Mesenchymal stem cell (in vitro differentiated cells and primary cell): ENCODE results near the gene IMPA2.

Experiments used
- DNase-seq: peaks from one replicate; pipeline ENCODE4 v3.0.0-alpha.2; 2013
- H2AFZ ChIP-seq: one replicate; pipeline ENCODE4 v1.6.1; 2013; ENCODE audit warnings: low read depth, mild to moderate bottlenecking, control low read depth, inconsistent platforms, low read length, moderate library complexity
- H2AK5ac ChIP-seq: 2 replicates; pipeline ENCODE4 v1.6.1; 2013; ENCODE audit warnings: low read length, moderate library complexity, mild to moderate bottlenecking, inconsistent platforms; ENCODE audit not compliant: severe bottlenecking
- H2BK120ac ChIP-seq: one replicate; pipeline ENCODE4 v1.6.1; 2013; ENCODE audit warnings: low read depth, mild to moderate bottlenecking, inconsistent platforms, low read length, moderate library complexity
- H2BK12ac ChIP-seq, 2 experiments: one replicate each; pipeline ENCODE4 v1.6.1; 2013; ENCODE audit warnings: inconsistent platforms in 2 of 2, low read length in 2 of 2, mild to moderate bottlenecking in 2 of 2, moderate library complexity in 2 of 2, control low read depth in 1 of 2
- H2BK15ac ChIP-seq: one replicate; pipeline ENCODE4 v1.6.1; 2013; ENCODE audit warnings: mild to moderate bottlenecking, low read depth, inconsistent platforms; ENCODE audit not compliant: poor library complexity, severe bottlenecking
- H2BK5ac ChIP-seq: 2 replicates; pipeline ENCODE4 v1.6.1; 2013; ENCODE audit warnings: low read depth, mild to moderate bottlenecking, low read length, control low read depth, inconsistent platforms; ENCODE audit not compliant: poor library complexity, severe bottlenecking
- H3K14ac ChIP-seq, 2 experiments: one replicate each; pipeline ENCODE4 v1.6.1; 2013; ENCODE audit warnings: inconsistent platforms in 2 of 2, low read length in 2 of 2, control low read depth in 1 of 2, mild to moderate bottlenecking in 1 of 2, moderate library complexity in 1 of 2
- H3K18ac ChIP-seq, 2 experiments: one replicate each; pipeline ENCODE4 v1.6.1; 2013; ENCODE audit warnings: inconsistent platforms in 2 of 2, low read length in 2 of 2, control low read depth in 1 of 2, low read depth in 1 of 2, mild to moderate bottlenecking in 1 of 2
- H3K23ac ChIP-seq, 2 experiments: one replicate each; pipeline ENCODE4 v1.6.1; 2013; ENCODE audit warnings: inconsistent platforms in 2 of 2, low read length in 2 of 2, mild to moderate bottlenecking in 2 of 2, moderate library complexity in 2 of 2, control low read depth in 1 of 2
- H3K27ac ChIP-seq: 2 replicates; pipeline ENCODE4 v1.5.1; 2013; ENCODE audit warnings: mild to moderate bottlenecking, moderate library complexity, low read length, control low read depth, inconsistent platforms; ENCODE audit not compliant: poor library complexity, severe bottlenecking
- H3K27me3 ChIP-seq, 2 experiments: 2 replicates each; pipeline versions ENCODE4 v1.6.1 to v1.7.0; 2013; ENCODE audit warnings: low read length in 2 of 2, mild to moderate bottlenecking in 2 of 2, moderate library complexity in 2 of 2, control low read depth in 1 of 2, inconsistent platforms in 1 of 2; ENCODE audit not compliant: control insufficient read depth in 1 of 2, insufficient read depth in 1 of 2
- H3K36me3 ChIP-seq, 2 experiments: 2 replicates each; pipeline versions ENCODE4 v1.6.1 to v1.7.0; 2013; ENCODE audit warnings: low read length in 2 of 2, control low read depth in 1 of 2, inconsistent platforms in 1 of 2, low read depth in 1 of 2, mild to moderate bottlenecking in 1 of 2; ENCODE audit not compliant: insufficient read depth in 2 of 2, control insufficient read depth in 1 of 2
- H3K4ac ChIP-seq, 2 experiments: one replicate each; pipeline ENCODE4 v1.6.1; 2013; ENCODE audit warnings: inconsistent platforms in 2 of 2, low read length in 2 of 2, mild to moderate bottlenecking in 2 of 2, moderate library complexity in 2 of 2, control low read depth in 1 of 2, low read depth in 1 of 2
- H3K4me1 ChIP-seq: 2 replicates; pipeline ENCODE4 v1.6.1; 2013; ENCODE audit warnings: low read depth, low read length, control low read depth; ENCODE audit not compliant: control insufficient read depth, insufficient read depth
- H3K4me2 ChIP-seq: 2 replicates; pipeline ENCODE4 v1.6.1; 2013; ENCODE audit warnings: low read length, mild to moderate bottlenecking, inconsistent platforms; ENCODE audit not compliant: poor library complexity, severe bottlenecking
- H3K4me3 ChIP-seq, 2 experiments: 2 replicates each; pipeline versions ENCODE4 v1.5.1 to v1.7.0; 2013; ENCODE audit warnings: low read length in 2 of 2, mild to moderate bottlenecking in 2 of 2, control low read depth in 1 of 2, low read depth in 1 of 2; ENCODE audit not compliant: insufficient read depth in 1 of 2
- H3K79me1 ChIP-seq: replicated peaks from 2 replicates; pipeline ENCODE4 v1.6.1; 2013; ENCODE audit warnings: mild to moderate bottlenecking, control low read depth, low read length, inconsistent platforms; ENCODE audit not compliant: poor library complexity, severe bottlenecking
- H3K9ac ChIP-seq: 2 replicates; pipeline ENCODE4 v1.7.0; 2013; ENCODE audit warnings: mild to moderate bottlenecking, low read length, moderate library complexity
- H3K9me3 ChIP-seq: 2 replicates; pipeline ENCODE4 v1.7.0; 2013; ENCODE audit warnings: mild to moderate bottlenecking, low read length; ENCODE audit not compliant: control insufficient read depth
- H4K8ac ChIP-seq: one replicate; pipeline ENCODE4 v1.6.1; 2013; ENCODE audit warnings: inconsistent platforms, mild to moderate bottlenecking, low read length, moderate library complexity
- H4K91ac ChIP-seq: one replicate; pipeline ENCODE4 v1.6.1; 2013; ENCODE audit warnings: mild to moderate bottlenecking, low read length, inconsistent platforms
- WGBS: methylation state at CpG from one replicate; pipeline ENCODE4 v1.1.7; 2013; ENCODE audit warnings: mixed read lengths; 5-methylcytosine and 5-hydroxymethylcytosine counted together

The IMPA2 gene

GRCh38 chr18:12021596-12021995 lies 40.3 kb downstream of the IMPA2 start:
- H2AK5ac ChIP-seq, result no peak overlapping the region
- no peaks in the 10 kb centered on the region for H3K4me1 ChIP-seq
- peaks cover 4% of the 10 kb centered on the region for H3K79me1 ChIP-seq
- peaks cover 29 to 34% of the 10 kb centered on the region in 2 experiments for H3K36me3 ChIP-seq
- H3K14ac ChIP-seq, result no peak overlapping the region
- no peak overlapping the region for H3K9ac ChIP-seq
- H2BK120ac ChIP-seq, result no peak overlapping the region
- H3K27me3 ChIP-seq, result no peaks in the 10 kb centered on the region
- H3K4me3 ChIP-seq, result no peak overlapping the region
- H3K23ac ChIP-seq, result peak overlapping the region in 1 of 2 experiments; percentile 26
- no peak for DNase-seq
- H2BK12ac ChIP-seq, result no peak overlapping the region
- no peak overlapping the region for H2AFZ ChIP-seq
- H2BK5ac ChIP-seq, result no peak overlapping the region
- H3K4ac ChIP-seq, result no peak overlapping the region
- H3K27ac ChIP-seq, result no peak overlapping the region
- no peak overlapping the region for H3K4me2 ChIP-seq
- no peak overlapping the region for H2BK15ac ChIP-seq
- WGBS, result 95% methylated on average over 7 of the region's 8 CpGs
- H4K91ac ChIP-seq, result no peak overlapping the region
- H3K18ac ChIP-seq, result no peak overlapping the region
- H3K9me3 ChIP-seq, result no peaks in the 10 kb centered on the region
- H4K8ac ChIP-seq, result no peak overlapping the region

- Histone ChIP-seq H2AFZ (no peak overlapping the region), H3K27me3 (no peaks in the 10 kb centered on the region), H3K79me1 (peaks cover 7% of the 10 kb centered on the region), H3K4me2 (no peak overlapping the region), H4K8ac (peak overlapping the region; percentile 13), H2BK12ac (no peak overlapping the region), H3K14ac (no peak overlapping the region), H3K9ac (no peak overlapping the region), H4K91ac (peak overlapping the region; percentile 45), H2BK15ac (no peak overlapping the region), H3K4ac (no peak overlapping the region), H2BK120ac (no peak overlapping the region), H3K4me3 (no peak overlapping the region), H2AK5ac (no peak overlapping the region), H3K36me3 (peaks cover 27 to 31% of the 10 kb centered on the region in 2 experiments), H3K18ac (no peak overlapping the region), H3K23ac (no peak overlapping the region), H3K4me1 (no peaks in the 10 kb centered on the region), H3K27ac (no peak overlapping the region), H2BK5ac (no peak overlapping the region), H3K9me3 (no peaks in the 10 kb centered on the region)
- WGBS, result 100% methylated on average over 3 of the region's 3 CpGs
- DNase-seq, result no peak
These were observed 42.1 kb downstream of the IMPA2 start for GRCh38 chr18:12023375-12023774.

- peaks cover 43 to 55% of the 10 kb centered on the region in 2 experiments for H3K36me3 ChIP-seq
- H3K23ac ChIP-seq, result no peak overlapping the region
- H4K8ac ChIP-seq, result no peak overlapping the region
- H4K91ac ChIP-seq, result no peak overlapping the region
- no peaks in the 10 kb centered on the region for H3K27me3 ChIP-seq
- no peaks in the 10 kb centered on the region for H3K9me3 ChIP-seq
- no peak overlapping the region for H2BK12ac ChIP-seq
- no peak overlapping the region for H3K18ac ChIP-seq
- 88% methylated on average over 3 of the region's 5 CpGs for WGBS
- H3K4ac ChIP-seq, result no peak overlapping the region
- no peak overlapping the region for H2BK15ac ChIP-seq
- H3K4me3 ChIP-seq, result no peak overlapping the region
- peaks cover 6% of the 10 kb centered on the region for H3K79me1 ChIP-seq
- no peaks in the 10 kb centered on the region for H3K4me1 ChIP-seq
- no peak overlapping the region for H2AFZ ChIP-seq
- H3K27ac ChIP-seq, result no peak overlapping the region
- H3K9ac ChIP-seq, result no peak overlapping the region
- DNase-seq, result no peak
- no peak overlapping the region for H3K4me2 ChIP-seq
- no peak overlapping the region for H2BK5ac ChIP-seq
- H3K14ac ChIP-seq, result no peak overlapping the region
- no peak overlapping the region for H2BK120ac ChIP-seq
- no peak overlapping the region for H2AK5ac ChIP-seq
These were observed 45.3 kb downstream of the IMPA2 start for GRCh38 chr18:12026562-12026961.

- H3K4me2 ChIP-seq, result no peak overlapping the region
- 92% methylated on average over 9 of the region's 9 CpGs for WGBS
- no peak overlapping the region for H3K23ac ChIP-seq
These were observed 45.7 kb downstream of the IMPA2 start for GRCh38 chr18:12027046-12027445.

More at GRCh38 chr18:12027046-12027445, 45.7 kb downstream of the IMPA2 start:
- Histone ChIP-seq H3K14ac (no peak overlapping the region), H4K91ac (no peak overlapping the region), H3K27ac (no peak overlapping the region), H3K4ac (no peak overlapping the region), H3K18ac (no peak overlapping the region), H4K8ac (no peak overlapping the region), H3K27me3 (no peaks in the 10 kb centered on the region), H3K9me3 (no peaks in the 10 kb centered on the region), H2BK120ac (no peak overlapping the region), H2AFZ (no peak overlapping the region), H3K4me3 (no peak overlapping the region), H2AK5ac (no peak overlapping the region), H2BK5ac (no peak overlapping the region), H2BK12ac (no peak overlapping the region), H3K36me3 (peaks cover 39 to 56% of the 10 kb centered on the region in 2 experiments), H2BK15ac (no peak overlapping the region), H3K4me1 (no peaks in the 10 kb centered on the region), H3K79me1 (peaks cover 6% of the 10 kb centered on the region), H3K9ac (no peak overlapping the region)
- DNase-seq, result no peak
